Spinal cord (tissue), 10 donors: ENCODE results near the gene PNKP. TPM values are rescaled to one million over a fixed set of nuclear protein-coding genes. Genes with fewer than 3 reads are reported as not detected.

Source experiments
- DNase-seq, 6 donors: peaks; one replicate each; pipeline versions ENCODE4 v3.0.0 to v3.0.0-alpha.2; 2013 to 2015; ENCODE audit warnings: low spot score in 6 of 6, low read depth in 4 of 6
- H3K27ac ChIP-seq: one replicate; pipeline ENCODE4 v1.5.1; 2013; ENCODE audit warnings: low read depth, low read length, control low read depth
- H3K27me3 ChIP-seq: one replicate; pipeline ENCODE4 v1.6.1; 2013; ENCODE audit warnings: low read length; ENCODE audit not compliant: control insufficient read depth, insufficient read depth
- H3K36me3 ChIP-seq: one replicate; pipeline ENCODE4 v1.6.1; 2013; ENCODE audit warnings: low read length; ENCODE audit not compliant: control insufficient read depth, insufficient read depth
- H3K4me1 ChIP-seq: one replicate; pipeline ENCODE4 v1.6.1; 2013; ENCODE audit warnings: low read length; ENCODE audit not compliant: control insufficient read depth, insufficient read depth
- H3K4me3 ChIP-seq: one replicate; pipeline ENCODE4 v1.5.1; 2013; ENCODE audit warnings: low read depth, low read length, control low read depth
- H3K9me3 ChIP-seq: one replicate; pipeline ENCODE4 v1.6.1; 2013; ENCODE audit warnings: low read length; ENCODE audit not compliant: control insufficient read depth, insufficient read depth
- WGBS: methylation state at CpG from one replicate; pipeline ENCODE4 v1.1.5; 2013; ENCODE audit warnings: missing lambda C conversion rate; ENCODE audit not compliant: insufficient coverage; 5-methylcytosine and 5-hydroxymethylcytosine counted together
- polyA plus RNA-seq, 2 donors: library from polyadenylated mRNA; unstranded; fragments of 120-200 nt; gene quantifications; one replicate each; pipeline ENCODE4 v1.2.1, GENCODE V29; 2013; ENCODE audit not compliant: insufficient read length in 2 of 2
- total RNA-seq, 2 donors: library from RNA; depleted of rRNA in 1 of 2; stranded (reverse); fragments of 120-200 nt in 1 of 2; fragments of >200 nt in 1 of 2; gene quantifications; one replicate each; pipeline versions ENCODE4 v1.2.3 to v1.2.4, GENCODE V29; 2013 to 2014
- donor health status: healthy.

PNKP gene
- total and polyA plus RNA-seq, 4 donors, result 22.2 to 87.1 (median 50.3) TPM

DNA sequence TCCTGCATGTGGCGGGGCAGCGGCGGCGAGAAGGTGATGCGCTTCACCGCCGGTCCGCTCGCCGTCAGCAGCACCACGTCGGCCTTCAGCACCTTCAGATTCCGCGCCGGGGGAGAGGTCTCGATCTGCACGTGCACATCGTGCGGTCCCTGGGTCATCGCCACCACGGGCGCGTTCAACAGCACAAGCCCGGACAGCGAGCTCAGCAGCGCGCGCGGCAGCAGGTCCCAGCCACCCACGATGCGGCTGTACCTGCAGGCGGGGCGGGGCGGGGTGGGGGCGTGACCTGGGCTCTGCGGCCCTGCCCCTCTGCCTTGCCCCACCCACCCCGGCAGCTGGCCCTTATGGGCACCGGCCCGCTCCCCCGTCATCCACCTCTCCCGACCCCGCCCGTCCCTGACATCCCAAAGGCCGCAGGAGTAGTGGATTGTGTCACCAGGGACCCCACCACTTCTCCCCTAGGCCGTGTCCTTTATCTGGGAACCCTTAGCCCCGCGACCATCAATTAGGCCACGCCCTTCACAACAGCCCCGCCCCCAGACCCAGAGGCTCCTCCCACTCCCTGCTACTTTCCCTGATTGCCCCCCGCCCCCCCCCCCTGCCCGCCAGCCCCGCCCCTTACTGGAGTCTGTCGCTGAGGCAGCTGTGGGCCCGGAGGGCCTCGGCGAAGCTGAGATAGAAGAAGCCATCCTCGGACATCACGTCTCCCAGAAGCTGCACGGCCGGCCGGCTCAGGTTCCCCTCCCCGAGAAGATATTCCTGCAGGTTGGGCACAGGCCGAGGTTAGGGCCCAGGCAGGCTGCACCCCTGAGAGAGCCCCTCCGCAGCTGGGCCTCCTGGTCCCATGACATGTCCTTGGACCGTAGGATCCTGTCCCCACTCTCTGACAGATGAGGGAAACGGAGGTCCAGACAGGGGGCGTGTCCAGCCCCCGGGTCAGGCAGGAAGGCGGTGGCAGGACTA, 23.3 kb upstream of the PNKP start:
- Histone ChIP-seq H3K4me3 (peak overlapping the region; percentile 18), H3K27ac (no peak overlapping the region), H3K9me3 (no peaks in the 10 kb centered on the region), H3K36me3 (peaks cover 30% of the 10 kb centered on the region), H3K4me1 (peaks cover 10% of the 10 kb centered on the region), H3K27me3 (peaks cover 10% of the 10 kb centered on the region)
- 7% methylated on average over 61 of the region's 69 CpGs for WGBS
- DNase-seq, result no peak

DNA sequence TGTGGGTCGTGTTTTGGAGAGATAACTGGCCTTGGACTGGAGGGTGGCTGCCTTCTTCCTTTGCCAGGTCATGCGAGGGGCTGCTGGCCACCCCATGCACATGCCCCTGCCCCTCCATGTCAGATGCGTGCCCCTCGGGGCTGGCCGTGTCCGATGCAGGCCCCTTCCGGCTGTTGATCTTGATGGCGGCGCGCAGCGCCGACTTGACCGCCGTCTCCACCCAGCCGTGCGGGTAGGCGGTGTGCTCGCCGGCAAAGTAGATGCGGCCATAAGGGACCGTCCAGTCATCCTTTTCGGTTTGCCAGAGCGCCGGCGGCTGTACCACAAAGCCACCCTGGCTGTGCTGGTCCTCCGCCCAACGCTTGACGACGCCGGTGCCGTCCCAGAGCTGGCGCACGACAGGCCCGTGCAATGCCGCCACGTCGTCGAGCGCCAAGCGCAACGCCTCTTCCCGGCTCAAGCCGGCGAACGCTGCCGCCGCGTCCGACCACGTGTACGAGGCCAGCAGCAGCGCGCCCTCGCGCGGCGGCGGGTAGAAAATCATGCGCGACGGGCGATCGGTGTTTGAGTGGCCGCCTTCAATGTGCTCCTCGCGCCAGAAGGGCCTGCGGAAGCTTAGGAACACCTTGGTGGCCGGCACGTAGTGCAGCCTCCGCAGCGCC, 22.4 kb upstream of the PNKP start:
- peaks cover 10% of the 10 kb centered on the region for H3K27me3 ChIP-seq
- DNase-seq, result peak in 3 of 6 donors; percentile 35 to 82 (median 80)
- H3K36me3 ChIP-seq, result peaks cover 38% of the 10 kb centered on the region
- H3K9me3 ChIP-seq, result no peaks in the 10 kb centered on the region
- H3K27ac ChIP-seq, result no peak overlapping the region
- H3K4me1 ChIP-seq, result peaks cover 10% of the 10 kb centered on the region
- WGBS, result 15% methylated on average over 71 of the region's 71 CpGs
- H3K4me3 ChIP-seq, result peak overlapping the region; percentile 18

- H3K9me3 ChIP-seq, result no peaks in the 10 kb centered on the region
- DNase-seq, result no peak
- H3K4me3 ChIP-seq, result no peak overlapping the region
- peaks cover 10% of the 10 kb centered on the region for H3K27me3 ChIP-seq
- 93% methylated on average over 23 of the region's 23 CpGs for WGBS
- peaks cover 10% of the 10 kb centered on the region for H3K4me1 ChIP-seq
- H3K27ac ChIP-seq, result no peak overlapping the region
- peaks cover 44% of the 10 kb centered on the region for H3K36me3 ChIP-seq
Observed at GRCh38 chr19:49889038-49889686, 21.8 kb upstream of the PNKP start.

GRCh38 chr19:49888510-49888824, 21.1 kb upstream of the PNKP start:
- H3K4me3 ChIP-seq, result no peak overlapping the region
- H3K27me3 ChIP-seq, result peaks cover 10% of the 10 kb centered on the region
- no peak for DNase-seq
- H3K9me3 ChIP-seq, result no peaks in the 10 kb centered on the region
- WGBS, result 66% methylated on average over 15 of the region's 18 CpGs
- no peak overlapping the region for H3K27ac ChIP-seq
- H3K4me1 ChIP-seq, result peaks cover 10% of the 10 kb centered on the region
- H3K36me3 ChIP-seq, result peaks cover 51% of the 10 kb centered on the region

DNA sequence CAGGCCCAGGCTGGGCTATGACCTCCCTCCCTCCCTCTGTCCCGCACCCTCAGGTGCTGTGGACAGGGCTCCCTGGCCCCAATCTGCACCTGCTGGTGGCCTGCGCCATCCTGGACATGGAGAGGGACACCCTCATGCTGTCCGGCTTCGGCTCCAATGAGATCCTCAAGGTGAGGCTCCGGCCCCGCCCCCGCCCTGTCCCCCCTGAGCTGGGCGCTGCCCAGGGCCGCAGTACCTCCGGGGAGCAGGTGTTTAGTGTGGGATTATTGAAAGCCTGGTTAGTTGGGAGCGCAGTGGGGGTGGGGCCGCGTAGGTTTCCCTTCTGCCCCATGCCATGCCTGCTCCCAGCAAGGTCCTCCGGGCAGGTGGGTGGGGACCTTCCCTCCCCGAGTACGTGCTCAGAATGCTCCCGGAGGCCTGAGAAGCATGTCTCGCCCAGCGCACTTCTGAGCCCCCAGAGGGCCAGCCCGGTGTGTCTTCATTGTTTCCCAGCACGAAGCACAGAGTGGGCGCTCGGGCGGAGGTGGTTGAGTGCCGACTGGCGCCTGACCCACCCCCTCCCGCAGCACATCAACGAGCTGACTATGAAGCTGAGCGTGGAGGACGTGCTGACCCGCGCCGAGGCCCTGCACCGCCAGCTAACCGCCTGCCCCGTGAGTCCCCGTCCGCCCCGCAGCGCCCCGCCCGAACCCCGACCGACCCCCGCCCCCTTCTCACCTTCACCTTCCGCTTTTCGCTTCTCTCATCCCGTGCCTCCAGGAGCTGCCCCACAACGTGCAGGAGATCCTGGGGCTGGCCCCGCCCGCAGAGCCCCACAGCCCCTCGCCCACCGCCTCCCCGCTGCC, 20.5 kb upstream of the PNKP start:
- no peak for DNase-seq
- Histone ChIP-seq H3K4me3 (no peak overlapping the region), H3K27ac (no peak overlapping the region), H3K36me3 (peaks cover 57% of the 10 kb centered on the region), H3K27me3 (peaks cover 10% of the 10 kb centered on the region), H3K9me3 (no peaks in the 10 kb centered on the region), H3K4me1 (peaks cover 10% of the 10 kb centered on the region)
- WGBS, result 68% methylated on average over 38 of the region's 54 CpGs

- H3K36me3 ChIP-seq, result peaks cover 64% of the 10 kb centered on the region
- H3K4me1 ChIP-seq, result peaks cover 10% of the 10 kb centered on the region
- no peak overlapping the region for H3K4me3 ChIP-seq
- peaks cover 10% of the 10 kb centered on the region for H3K27me3 ChIP-seq
- H3K9me3 ChIP-seq, result no peaks in the 10 kb centered on the region
- DNase-seq, result no peak
- H3K27ac ChIP-seq, result no peak overlapping the region
- WGBS, result 87% methylated on average over 16 of the region's 23 CpGs
Observed at GRCh38 chr19:49887037-49887664, 19.8 kb upstream of the PNKP start.

DNA sequence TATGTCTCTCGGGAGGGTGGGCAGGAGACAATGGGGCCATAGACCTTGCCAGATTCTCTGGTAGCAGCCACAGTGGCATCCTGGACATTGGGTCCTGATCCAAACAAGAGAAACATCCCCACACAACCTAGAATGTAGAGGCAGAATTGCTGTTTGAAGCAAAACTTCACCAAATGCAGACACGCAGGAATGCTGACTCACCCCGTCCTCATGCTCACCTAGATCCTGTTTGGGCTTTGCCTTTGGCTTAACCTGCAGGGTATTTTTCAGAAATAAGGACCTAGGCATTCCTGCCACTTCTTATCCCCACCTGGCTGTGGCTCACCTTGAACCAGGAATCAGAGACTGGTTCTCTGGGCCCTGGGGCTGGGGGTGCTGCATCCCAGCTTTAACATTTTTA, 17.4 kb upstream of the PNKP start:
- WGBS, result 95% methylated on average over 3 of the region's 3 CpGs
- DNase-seq, result no peak
- Histone ChIP-seq H3K27ac (no peak overlapping the region), H3K36me3 (peaks cover 88% of the 10 kb centered on the region), H3K9me3 (no peaks in the 10 kb centered on the region), H3K4me1 (peaks cover 3% of the 10 kb centered on the region), H3K27me3 (peaks cover 5% of the 10 kb centered on the region), H3K4me3 (no peak overlapping the region)

DNA sequence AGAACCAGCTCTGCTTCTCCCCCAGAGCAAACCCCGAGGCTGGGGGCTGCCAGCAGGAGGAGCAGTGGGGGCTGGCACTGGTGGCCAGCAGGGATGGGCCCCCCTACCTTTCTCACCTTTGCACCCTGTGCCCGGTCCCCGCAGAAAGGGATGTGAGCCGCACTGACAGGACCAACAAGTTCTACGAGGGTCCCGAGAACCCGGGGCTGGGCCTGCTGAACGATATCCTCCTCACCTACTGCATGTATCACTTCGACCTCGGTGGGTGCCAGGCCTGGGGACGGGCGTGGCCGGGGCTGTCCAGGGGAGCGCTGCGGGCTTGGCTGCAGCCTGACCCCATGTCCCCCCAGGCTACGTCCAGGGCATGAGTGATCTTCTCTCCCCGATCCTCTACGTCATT, 16.7 kb upstream of the PNKP start:
- no peak overlapping the region for H3K27ac ChIP-seq
- DNase-seq, result no peak
- H3K36me3 ChIP-seq, result peaks cover 88% of the 10 kb centered on the region
- WGBS, result 98% methylated on average over 16 of the region's 18 CpGs
- no peaks in the 10 kb centered on the region for H3K9me3 ChIP-seq
- H3K27me3 ChIP-seq, result no peaks in the 10 kb centered on the region
- H3K4me1 ChIP-seq, result no peaks in the 10 kb centered on the region
- no peak overlapping the region for H3K4me3 ChIP-seq

GRCh38 chr19:49883094-49883493, 15.7 kb upstream of the PNKP start:
- no peaks in the 10 kb centered on the region for H3K27me3 ChIP-seq
- no peaks in the 10 kb centered on the region for H3K9me3 ChIP-seq
- 100% methylated on average over 5 of the region's 5 CpGs for WGBS
- H3K4me3 ChIP-seq, result no peak overlapping the region
- H3K27ac ChIP-seq, result no peak overlapping the region
- peaks cover 86% of the 10 kb centered on the region for H3K36me3 ChIP-seq
- DNase-seq, result no peak
- peaks cover 8% of the 10 kb centered on the region for H3K4me1 ChIP-seq
